CD4-positive, alpha-beta T cell (primary cell): ENCODE measurements around the gene PHRF1. TPM values are rescaled to one million over a fixed set of nuclear protein-coding genes. Genes with fewer than 3 reads are reported as not detected.

ENCODE experiments used
- ATAC-seq: fragments of 200-7000 bp; cut with Tn5 transposase; one replicate; pipeline ENCODE4 v1.10.0; 2022; ENCODE audit warnings: mild to moderate bottlenecking; ENCODE audit not compliant: poor library complexity
- CTCF ChIA-PET: fragments of 350-600 bp; sonication (Branson Sonifier 250); formaldehyde crosslinking; loops from one replicate; lab custom pipeline; 2021; ENCODE audit warnings: antibody characterized with exemption, inconsistent platforms; lab: Charles Lee
- POLR2A ChIA-PET: fragments of 350-600 bp; sonication (Branson Sonifier 250); formaldehyde crosslinking; loops from one replicate; lab custom pipeline; 2021; ENCODE audit warnings: antibody characterized with exemption, inconsistent platforms; lab: Charles Lee
- DNase-seq, 14 experiments: peaks; one replicate each; pipeline ENCODE4 v3.0.0-alpha.2; 2013 to 2020; ENCODE audit warnings: mixed read lengths in 2 of 14
- H3K27ac ChIP-seq, 2 donors: one replicate each; pipeline versions ENCODE4 v1.5.1 to v1.7.0; 2013; ENCODE audit warnings: low read length in 2 of 2, low read depth in 1 of 2, mild to moderate bottlenecking in 1 of 2
- H3K27me3 ChIP-seq, 2 experiments: 1 replicate in 1 of 2; 2 replicates in 1 of 2; pipeline versions ENCODE4 v1.6.1 to v1.7.0; 2013; ENCODE audit warnings: low read length in 2 of 2, control low read depth in 1 of 2, mild to moderate bottlenecking in 1 of 2, moderate library complexity in 1 of 2; ENCODE audit not compliant: insufficient read depth in 2 of 2, control insufficient read depth in 1 of 2
- H3K36me3 ChIP-seq: one replicate; pipeline ENCODE4 v1.6.1; 2013; ENCODE audit warnings: low read length, control low read depth; ENCODE audit not compliant: insufficient read depth
- H3K4me1 ChIP-seq: one replicate; pipeline ENCODE4 v1.6.1; 2013; ENCODE audit warnings: low read length, control low read depth; ENCODE audit not compliant: insufficient read depth
- H3K4me3 ChIP-seq: one replicate; pipeline ENCODE4 v1.5.1; 2013; ENCODE audit warnings: mild to moderate bottlenecking, low read length, moderate library complexity
- H3K9me3 ChIP-seq, 2 experiments: 1 replicate in 1 of 2; 2 replicates in 1 of 2; pipeline versions ENCODE4 v1.6.1 to v1.7.0; 2013; ENCODE audit warnings: low read length in 2 of 2, mild to moderate bottlenecking in 2 of 2, control low read depth in 1 of 2, moderate library complexity in 1 of 2; ENCODE audit not compliant: control insufficient read depth in 1 of 2, insufficient read depth in 1 of 2
- H3K27ac Mint-ChIP-seq: one replicate; pipeline ENCODE4 v1.8.0; 2020; ENCODE audit warnings: mixed read lengths
- H3K27me3 Mint-ChIP-seq: one replicate; pipeline ENCODE4 v1.8.0; 2021; ENCODE audit warnings: mixed read lengths
- H3K36me3 Mint-ChIP-seq: one replicate; pipeline ENCODE4 v1.8.0; 2021; ENCODE audit warnings: low read depth, mixed read lengths
- H3K4me1 Mint-ChIP-seq: one replicate; pipeline ENCODE4 v1.8.0; 2021; ENCODE audit warnings: low read depth, mixed read lengths
- H3K4me3 Mint-ChIP-seq: one replicate; pipeline ENCODE4 v1.8.0; 2020; ENCODE audit warnings: mild to moderate bottlenecking, mixed read lengths
- H3K9me3 Mint-ChIP-seq: one replicate; pipeline ENCODE4 v1.8.0; 2020; ENCODE audit warnings: mixed read lengths
- intact Hi-C, 2 experiments: fragments of 100-400 bp; cut with DNase I in 1 of 2; cut with micrococcal nuclease in 1 of 2; formaldehyde crosslinking; loops; one replicate each; pipeline versions ENCODE4 v1.15.1 to v1.9.0; 2023 to 2025; cut with DNase I, micrococcal nuclease
- total RNA-seq, 174 experiments: library from RNA in 2 of 174; stranded (reverse) in 2 of 174; gene quantifications; one replicate each; pipeline ENCODE4 v1.2.3 and lab custom pipeline; 2021 to 2026
- TF ChIP-seq, protein P1 (sequence below): fragments of 200-600 bp; IDR thresholded peaks from one replicate; pipeline ENCODE4 v1.8.0; 2022; ENCODE audit warnings: antibody characterized with exemption, mild to moderate bottlenecking

Gene PHRF1
- total RNA-seq, 2 experiments from 2014 or later: 37.1 to 37.6 TPM

DNA sequence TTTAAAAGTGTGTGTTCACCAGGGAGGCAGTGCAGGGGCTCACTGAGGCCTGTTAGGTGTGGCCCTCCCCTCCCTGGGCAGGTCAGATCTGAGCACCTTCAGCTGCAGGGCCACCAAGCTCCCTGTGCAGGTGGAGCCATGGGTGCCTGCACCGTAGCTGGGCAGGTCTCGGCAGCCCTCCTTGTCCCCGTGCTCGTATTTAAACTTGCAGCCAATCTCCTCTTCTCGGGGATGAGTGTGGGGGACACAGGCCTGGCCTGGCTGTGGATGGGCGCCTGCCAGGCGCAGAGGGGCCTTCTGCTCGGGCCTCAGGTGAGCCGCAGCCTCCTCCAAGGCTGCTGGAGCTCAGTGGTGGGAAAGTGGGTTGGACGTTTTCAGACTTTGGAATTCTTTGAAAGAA, 19.1 kb downstream of the PHRF1 start:
- TF ChIP-seq, protein P1, sequence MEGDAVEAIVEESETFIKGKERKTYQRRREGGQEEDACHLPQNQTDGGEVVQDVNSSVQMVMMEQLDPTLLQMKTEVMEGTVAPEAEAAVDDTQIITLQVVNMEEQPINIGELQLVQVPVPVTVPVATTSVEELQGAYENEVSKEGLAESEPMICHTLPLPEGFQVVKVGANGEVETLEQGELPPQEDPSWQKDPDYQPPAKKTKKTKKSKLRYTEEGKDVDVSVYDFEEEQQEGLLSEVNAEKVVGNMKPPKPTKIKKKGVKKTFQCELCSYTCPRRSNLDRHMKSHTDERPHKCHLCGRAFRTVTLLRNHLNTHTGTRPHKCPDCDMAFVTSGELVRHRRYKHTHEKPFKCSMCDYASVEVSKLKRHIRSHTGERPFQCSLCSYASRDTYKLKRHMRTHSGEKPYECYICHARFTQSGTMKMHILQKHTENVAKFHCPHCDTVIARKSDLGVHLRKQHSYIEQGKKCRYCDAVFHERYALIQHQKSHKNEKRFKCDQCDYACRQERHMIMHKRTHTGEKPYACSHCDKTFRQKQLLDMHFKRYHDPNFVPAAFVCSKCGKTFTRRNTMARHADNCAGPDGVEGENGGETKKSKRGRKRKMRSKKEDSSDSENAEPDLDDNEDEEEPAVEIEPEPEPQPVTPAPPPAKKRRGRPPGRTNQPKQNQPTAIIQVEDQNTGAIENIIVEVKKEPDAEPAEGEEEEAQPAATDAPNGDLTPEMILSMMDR: no peak
- no peak for ATAC-seq
- H3K36me3 Mint-ChIP-seq: peaks cover 89% of the 10 kb centered on the region
- H3K4me1 Mint-ChIP-seq: no peaks in the 10 kb centered on the region
- H3K27me3 Mint-ChIP-seq: no peaks in the 10 kb centered on the region
- H3K27ac Mint-ChIP-seq: no peak overlapping the region
- Histone ChIP-seq H3K9me3 (no peaks in the 10 kb centered on the region), H3K4me3 (no peak overlapping the region), H3K27ac (no peak overlapping the region), H3K36me3 (peaks cover 82% of the 10 kb centered on the region), H3K27me3 (no peaks in the 10 kb centered on the region), H3K4me1 (peaks cover 7% of the 10 kb centered on the region)
- no peaks in the 10 kb centered on the region for H3K9me3 Mint-ChIP-seq
- H3K4me3 Mint-ChIP-seq: no peak overlapping the region
- no peak for DNase-seq
- CTCF ChIA-PET: interaction anchor here (0.5 kb wide), 1 partner anchor 71 kb away, joined by 4 read pairs; no protein-coding TSS in a partner anchor
- POLR2A ChIA-PET: interaction anchor here (1.3 kb wide), 1 partner anchor 19 kb away, joined by 3 read pairs; no protein-coding TSS in a partner anchor
- intact Hi-C loops: no loop called here

DNA sequence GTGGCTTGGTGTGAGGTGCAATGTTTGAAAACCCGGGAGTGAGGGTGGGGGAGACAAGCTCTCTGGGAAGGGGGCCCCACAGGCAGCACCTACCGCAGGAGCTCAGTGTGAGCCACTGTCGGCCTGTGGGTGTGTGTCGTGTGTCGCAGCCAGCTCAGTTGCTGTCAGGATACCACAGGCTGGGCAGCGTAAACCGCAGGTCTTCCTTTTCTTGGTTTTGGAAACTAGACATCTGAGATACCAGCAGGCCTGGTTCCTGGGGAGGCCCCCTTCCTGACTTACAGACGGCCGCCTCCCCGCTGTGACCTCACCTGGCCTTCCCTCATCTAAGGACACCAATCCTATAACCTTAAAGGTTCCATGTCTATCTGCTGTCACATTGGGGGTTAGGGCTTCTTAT, 20.1 kb downstream of the PHRF1 start:
- no peaks in the 10 kb centered on the region for H3K9me3 ChIP-seq
- H3K27ac ChIP-seq: no peak overlapping the region
- no peak overlapping the region for H3K4me3 ChIP-seq
- POLR2A ChIA-PET: interaction anchor here (1.3 kb wide), 1 partner anchor 18 kb away, joined by 3 read pairs; no protein-coding TSS in a partner anchor
- H3K9me3 Mint-ChIP-seq: no peaks in the 10 kb centered on the region
- ATAC-seq: no peak
- H3K4me3 Mint-ChIP-seq: no peak overlapping the region
- intact Hi-C loops: no loop called here
- DNase-seq: peak in 1 of 14 experiments; percentile 48
- peaks cover 7% of the 10 kb centered on the region for H3K4me1 ChIP-seq
- no peaks in the 10 kb centered on the region for H3K4me1 Mint-ChIP-seq
- H3K36me3 ChIP-seq: peaks cover 83% of the 10 kb centered on the region
- H3K27me3 ChIP-seq: no peaks in the 10 kb centered on the region
- H3K36me3 Mint-ChIP-seq: peaks cover 82% of the 10 kb centered on the region
- no peaks in the 10 kb centered on the region for H3K27me3 Mint-ChIP-seq
- H3K27ac Mint-ChIP-seq: peak overlapping the region; percentile 31
- CTCF ChIA-PET: no interaction called here
- TF ChIP-seq, protein P1: no peak

DNA sequence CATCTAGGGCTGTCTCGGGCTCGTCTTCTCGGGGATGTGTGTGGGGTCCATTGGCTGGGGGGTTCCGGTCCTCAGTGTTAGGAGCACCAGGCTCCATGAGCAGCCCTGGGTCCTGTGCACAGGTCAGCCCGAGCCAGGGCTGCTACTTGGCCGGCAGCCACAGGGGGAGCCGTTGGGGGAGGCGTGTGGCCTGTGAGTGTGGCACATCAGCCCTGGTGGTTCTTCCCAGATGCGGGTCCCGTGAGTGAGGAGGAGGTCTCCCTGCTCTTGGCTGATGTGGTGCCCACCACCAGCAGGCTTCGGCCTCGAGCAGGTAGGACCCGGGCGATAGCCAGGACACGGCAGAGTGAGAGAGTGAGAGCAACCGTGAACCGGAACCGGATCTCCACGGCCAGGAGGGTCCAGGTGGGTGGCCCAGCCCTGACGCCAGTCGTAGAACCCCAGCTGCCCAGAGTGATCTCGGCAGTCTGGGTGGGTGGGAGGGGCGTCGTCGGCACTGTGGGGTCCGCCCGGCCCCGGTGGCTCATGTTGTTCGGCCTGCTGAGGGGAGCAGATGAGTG, 21.0 kb downstream of the PHRF1 start:
- H3K27ac Mint-ChIP-seq: peak overlapping the region; percentile 31
- Histone ChIP-seq H3K4me1 (peaks cover 7% of the 10 kb centered on the region), H3K9me3 (no peaks in the 10 kb centered on the region), H3K4me3 (no peak overlapping the region), H3K27me3 (no peaks in the 10 kb centered on the region), H3K36me3 (peaks cover 87% of the 10 kb centered on the region), H3K27ac (no peak overlapping the region)
- peaks cover 84% of the 10 kb centered on the region for H3K36me3 Mint-ChIP-seq
- H3K4me3 Mint-ChIP-seq: no peak overlapping the region
- H3K27me3 Mint-ChIP-seq: no peaks in the 10 kb centered on the region
- no peaks in the 10 kb centered on the region for H3K9me3 Mint-ChIP-seq
- POLR2A ChIA-PET: no interaction called here
- ATAC-seq (no peak), DNase-seq (peak in 1 of 14 experiments; percentile 29)
- no peaks in the 10 kb centered on the region for H3K4me1 Mint-ChIP-seq
- intact Hi-C loops: no loop called here
- CTCF ChIA-PET: no interaction called here
- TF ChIP-seq, protein P1: no peak
